ENCODE data around the gene CEP128.

Gene CEP128

DNA sequence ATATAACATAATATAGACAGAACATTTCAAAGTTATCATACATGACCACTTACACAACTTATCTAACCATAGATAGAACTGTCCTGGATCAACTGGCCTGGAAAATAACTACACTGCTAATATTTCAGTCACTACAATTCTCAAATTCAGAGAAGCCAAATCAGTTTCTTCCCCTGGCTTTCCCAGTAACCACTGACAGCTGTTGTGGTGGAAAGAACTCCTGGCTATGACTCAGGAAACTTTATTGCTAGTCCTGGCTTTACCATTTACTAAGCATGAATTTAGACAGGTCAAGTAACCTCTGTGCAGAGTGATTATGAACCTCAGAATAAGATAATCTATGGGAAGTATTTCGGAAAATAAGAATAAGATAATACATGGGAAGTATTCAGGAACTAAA is 485.3 kb downstream of the CEP128 start:
- no peak for DNase-seq

DNA sequence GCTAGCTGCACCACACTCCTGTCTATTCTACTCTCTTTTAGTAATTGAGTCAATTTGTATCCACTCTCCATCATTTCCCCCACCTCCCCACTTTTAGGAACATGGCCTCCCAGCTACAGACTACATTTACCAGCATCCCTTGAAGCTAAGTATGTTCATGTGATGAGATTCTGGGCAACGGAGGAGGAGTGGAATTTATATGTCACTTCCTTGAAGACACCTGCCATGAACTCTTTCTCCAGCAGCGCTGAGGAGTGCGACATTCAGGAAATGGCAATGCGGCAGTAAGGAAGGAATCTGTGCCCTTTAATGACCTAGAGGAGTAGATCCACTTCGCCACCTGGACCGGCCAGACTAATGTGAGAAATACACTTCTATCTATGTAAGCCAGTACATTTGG is 486.5 kb downstream of the CEP128 start:
- DNase-seq = no peak

DNA sequence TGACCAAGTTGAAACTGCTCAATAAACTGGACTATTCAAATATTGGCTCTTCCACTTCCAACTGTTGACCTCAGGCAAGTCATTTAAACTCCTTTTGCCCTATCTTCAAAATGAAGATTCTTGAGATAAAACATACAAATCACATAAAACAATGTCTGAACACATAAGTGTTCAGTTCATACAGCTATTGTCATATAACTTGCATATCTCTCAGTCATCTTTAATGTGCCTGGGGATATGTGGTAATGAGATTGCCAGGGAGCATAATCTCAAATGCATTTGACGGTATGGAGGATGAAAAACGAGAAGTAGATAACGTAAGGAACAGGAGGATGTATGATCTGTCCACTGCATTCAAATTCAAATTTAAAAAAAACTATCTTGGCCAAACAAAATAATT is 493.3 kb downstream of the CEP128 start:
- DNase-seq = no peak

DNA sequence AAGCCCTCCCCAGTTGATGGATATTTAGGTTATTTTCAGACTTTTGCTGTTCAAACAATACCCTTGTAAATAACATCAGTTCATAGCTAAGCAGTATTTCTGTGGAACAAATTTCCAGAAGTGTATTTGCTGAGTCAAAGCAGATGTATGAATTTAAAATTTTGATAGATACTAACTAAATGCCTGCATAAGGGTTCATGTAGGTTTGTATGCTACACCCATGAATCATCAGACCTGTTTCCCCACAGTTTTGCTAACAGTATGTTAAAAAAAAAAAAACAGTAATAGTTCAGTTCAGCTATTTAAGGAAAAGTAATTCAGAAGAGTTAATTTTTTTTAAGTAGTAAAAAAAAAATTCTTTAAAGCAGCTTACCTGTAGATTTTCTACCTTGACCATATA is 494.1 kb downstream of the CEP128 start:
- no peak for DNase-seq

All from NCI-H2081 treated with DMSO at 0.1 percent for 48 hours (cell line).